BJ (cell line): ENCODE measurements around the gene DUSP19. TPM values are rescaled to one million over a fixed set of nuclear protein-coding genes. Genes with fewer than 3 reads are reported as not detected.

ENCODE experiments used
- CTCF ChIA-PET: fragments of 350-600 bp; formaldehyde crosslinking; extraction: SDS; loops from one replicate; lab custom pipeline; 2021; ENCODE audit warnings: antibody characterized with exemption, inconsistent platforms; lab: Yijun Ruan, JAX
- POLR2A ChIA-PET: fragments of 300-600 bp; sonication (Branson Sonifier 250); formaldehyde crosslinking; extraction: SDS; loops from one replicate; lab custom pipeline; 2021; ENCODE audit warnings: antibody characterized with exemption; lab: Charles Lee
- DNase-seq: peaks from one replicate; pipeline ENCODE4 v3.0.0-alpha.2; 2011; ENCODE audit warnings: low read depth
- H3K27me3 ChIP-seq: 2 replicates; pipeline ENCODE4 v1.6.0; 2011; ENCODE audit warnings: low read length; ENCODE audit not compliant: control insufficient read depth, insufficient read depth
- H3K36me3 ChIP-seq: 2 replicates; pipeline ENCODE4 v1.5.1; 2011; ENCODE audit warnings: low read length; ENCODE audit not compliant: control insufficient read depth, insufficient read depth
- H3K4me3 ChIP-seq: 2 replicates; pipeline ENCODE4 v1.5.1; 2011; ENCODE audit warnings: low read depth, mild to moderate bottlenecking, control low read depth, low read length
- CTCF ChIP-seq: IDR thresholded peaks from 2 replicates; pipeline ENCODE4 v1.5.1; 2011; ENCODE audit warnings: low read depth, mild to moderate bottlenecking, control low read depth, inconsistent platforms, low read length, moderate library complexity; ENCODE audit not compliant: insufficient read depth
- polyA plus RNA-seq: library from polyadenylated mRNA; depleted of rRNA; stranded (reverse); fragments of >200 nt; gene quantifications from 2 replicates; pipeline ENCODE4 v1.2.3, GENCODE V29; 2011

The DUSP19 gene
- polyA plus RNA-seq, 1 experiment = 2.2 TPM

- TF ChIP-seq CTCF = no peak
- ChIA-PET POLR2A (no interaction called here), CTCF (no interaction called here)
Measured at GRCh38 chr2:183123117-183123958, 44.8 kb downstream of the DUSP19 start.

GRCh38 chr2:183123959-183124221 is 45.3 kb downstream of the DUSP19 start:
- no peaks in the 10 kb centered on the region for H3K27me3 ChIP-seq
- no peak for TF ChIP-seq CTCF
- CTCF ChIA-PET = no interaction called here
- POLR2A ChIA-PET = no interaction called here
- H3K4me3 ChIP-seq = peak overlapping the region; percentile 66
- H3K36me3 ChIP-seq = no peaks in the 10 kb centered on the region; the same call in 1 of the 2 replicates
- DNase-seq = peak; percentile 0

More at GRCh38 chr2:183123117-183123958, 44.8 kb downstream of the DUSP19 start:
- no peak for DNase-seq
- Histone ChIP-seq H3K4me3 (peak overlapping the region; percentile 66), H3K27me3 (no peaks in the 10 kb centered on the region), H3K36me3 (no peaks in the 10 kb centered on the region)

DNA sequence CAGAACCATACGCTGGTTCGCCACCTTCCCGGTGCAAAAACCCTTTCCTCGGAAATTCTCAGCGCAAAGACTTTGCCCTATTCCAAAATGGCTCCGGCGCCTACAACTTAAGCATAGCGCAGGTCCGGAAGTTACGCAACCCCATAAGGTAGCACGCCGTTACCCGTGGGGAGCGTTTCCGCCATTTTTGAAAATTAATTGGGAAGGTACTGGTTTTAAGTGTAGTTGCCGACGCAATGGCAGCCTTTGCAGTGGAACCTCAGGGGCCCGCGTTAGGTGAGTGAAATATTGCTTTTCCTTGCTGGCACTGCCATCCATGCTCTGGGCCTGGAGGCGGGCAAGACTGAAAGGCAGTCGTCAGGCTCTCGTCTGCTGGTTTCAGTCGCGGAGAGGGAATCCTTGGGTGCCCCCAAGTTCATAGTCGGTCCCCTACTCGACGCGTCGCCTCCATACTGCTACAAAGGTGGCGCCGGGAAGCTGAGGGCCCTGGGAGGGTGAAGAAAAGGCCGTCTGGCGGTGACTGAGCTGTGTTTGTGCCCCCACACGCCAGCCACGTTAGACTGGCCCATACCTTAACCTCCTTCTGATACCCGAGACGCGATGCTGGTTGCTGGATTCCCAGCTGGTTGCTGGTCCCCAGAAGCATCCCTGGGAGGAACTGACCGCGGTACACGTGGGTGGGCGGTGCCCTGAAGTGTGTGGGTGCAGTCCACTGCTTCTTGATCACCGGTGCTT is 45.8 kb downstream of the DUSP19 start, which contains the start of gene NUP35:
Gene NUP35, plus strand, starts transcription at position 222 of the 735 bp plus-strand sequence. Its CDS starts 15 bp downstream, at position 237.
- DNase-seq = peak; percentile 49
- Histone ChIP-seq H3K36me3 (no peaks in the 10 kb centered on the region; the same call in 1 of the 2 replicates), H3K27me3 (no peaks in the 10 kb centered on the region), H3K4me3 (peak within 1 kb of the TSS; percentile 66)
- TF ChIP-seq CTCF = no peak
- ChIA-PET CTCF (no interaction called here), POLR2A (no interaction called here)

GRCh38 chr2:183124957-183125255 is 46.4 kb downstream of the DUSP19 start:
- TF ChIP-seq CTCF = no peak
- Histone ChIP-seq H3K27me3 (no peaks in the 10 kb centered on the region), H3K36me3 (no peaks in the 10 kb centered on the region; the same call in 1 of the 2 replicates), H3K4me3 (peak overlapping the region; percentile 66)
- POLR2A ChIA-PET = no interaction called here
- DNase-seq = no peak
- CTCF ChIA-PET = no interaction called here

- POLR2A ChIA-PET = no interaction called here
- TF ChIP-seq CTCF = no peak
- no peak for DNase-seq
- no peaks in the 10 kb centered on the region; the same call in 1 of the 2 replicates for H3K36me3 ChIP-seq
- CTCF ChIA-PET = no interaction called here
- H3K27me3 ChIP-seq = no peaks in the 10 kb centered on the region
- no peak overlapping the region for H3K4me3 ChIP-seq
Measured at GRCh38 chr2:183125659-183126341, 47.3 kb downstream of the DUSP19 start.
